Colonic mucosa (tissue), 4 donors: Measurements from ENCODE around the gene RS1. TPM values are rescaled to one million over a fixed set of nuclear protein-coding genes. Genes with fewer than 3 reads are reported as not detected.

Source experiments
- DNase-seq: peaks from one replicate; pipeline ENCODE4 v3.0.0-alpha.2; 2020
- H3K27ac ChIP-seq: fragments of 200-600 bp; one replicate; pipeline ENCODE4 v1.8.0; 2021
- H3K27me3 ChIP-seq: fragments of 200-600 bp; one replicate; pipeline ENCODE4 v1.8.0; 2021
- H3K36me3 ChIP-seq: fragments of 200-600 bp; one replicate; pipeline ENCODE4 v1.8.0; 2021
- H3K4me1 ChIP-seq: fragments of 200-600 bp; one replicate; pipeline ENCODE4 v1.8.0; 2021; ENCODE audit warnings: mild to moderate bottlenecking
- H3K4me3 ChIP-seq: fragments of 200-600 bp; one replicate; pipeline ENCODE4 v1.8.0; 2021
- H3K9ac ChIP-seq, 2 donors: one replicate each; pipeline ENCODE4 v1.7.0; 2013; ENCODE audit warnings: control low read depth in 2 of 2, low read depth in 2 of 2, low read length in 2 of 2
- H3K9me3 ChIP-seq: fragments of 200-600 bp; one replicate; pipeline ENCODE4 v1.8.0; 2021
- CTCF ChIP-seq: fragments of 200-600 bp; IDR thresholded peaks from one replicate; pipeline ENCODE4 v1.8.0; 2022; ENCODE audit warnings: antibody characterized with exemption, mild to moderate bottlenecking
- intact Hi-C: fragments of 100-400 bp; cut with DNase I; formaldehyde crosslinking; loops from one replicate; pipeline ENCODE4 v1.14.1; 2022
- total RNA-seq, 2 donors: library from RNA; stranded (reverse); fragmentation: NEBNext Ultra II Directional in 1 of 2; extraction: Animal tissue kit (Norgen Biotek cat#: 25700) in 1 of 2; gene quantifications; one replicate each; pipeline ENCODE4 v1.2.1, GENCODE V29; 2021
- donor health status: healthy.
- donor health status: DM: no; HTN: no; CAD: no.
- donor health status: DM: no; HTN: no; CAD: no.

Gene RS1
- total RNA-seq, 2 donors from 2014 or later: not detected

- Histone ChIP-seq H3K27me3 (no peaks in the 10 kb centered on the region), H3K36me3 (no peaks in the 10 kb centered on the region), H3K27ac (peak overlapping the region; percentile 28), H3K9ac (peak overlapping the region in 1 of 2 donors; percentile 7), H3K4me3 (no peak overlapping the region), H3K4me1 (no peaks in the 10 kb centered on the region), H3K9me3 (no peaks in the 10 kb centered on the region)
- intact Hi-C loops: no loop called here
- no peak for TF ChIP-seq CTCF
- peak; percentile 67 for DNase-seq
These were observed 54.5 kb downstream of the RS1 start for GRCh38 chrX:18617407-18617750.

DNA sequence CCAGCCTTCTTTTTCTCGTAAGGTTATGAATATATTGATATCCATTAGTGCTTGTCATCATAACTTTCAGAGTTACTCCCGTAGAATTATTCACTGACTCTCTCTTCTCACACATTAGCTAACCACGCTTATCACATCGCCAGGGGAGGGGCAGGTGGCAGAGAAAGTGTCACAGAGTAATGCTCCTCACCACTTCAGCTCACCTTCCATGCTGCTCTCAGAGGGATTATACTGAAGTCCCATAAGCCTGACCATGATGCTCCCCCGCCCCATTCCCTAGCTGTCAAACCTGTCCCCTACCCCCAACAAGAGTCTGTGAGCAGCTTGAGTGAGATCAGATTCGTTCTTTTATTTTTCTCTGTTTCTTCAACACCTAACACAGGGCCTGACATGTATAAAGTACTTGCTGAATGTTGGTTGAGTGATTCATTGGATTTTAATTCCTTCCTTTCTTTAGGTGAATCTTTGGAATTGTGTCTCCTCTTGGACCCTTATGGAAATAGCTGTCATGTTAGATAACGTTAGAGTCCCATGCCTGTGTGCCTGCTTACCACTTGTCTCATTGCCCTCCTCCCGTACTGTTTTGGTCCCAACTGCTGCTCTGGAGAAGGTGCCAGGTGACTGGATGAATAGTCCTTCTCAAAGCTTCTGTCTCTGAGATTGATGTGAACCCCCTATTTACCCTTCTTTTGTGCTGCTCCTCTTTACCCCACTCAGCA is 55.1 kb downstream of the RS1 start:
- no peak overlapping the region for H3K27ac ChIP-seq
- no peaks in the 10 kb centered on the region for H3K36me3 ChIP-seq
- intact Hi-C loops: no loop called here
- no peaks in the 10 kb centered on the region for H3K27me3 ChIP-seq
- H3K9me3 ChIP-seq: no peaks in the 10 kb centered on the region
- H3K9ac ChIP-seq: no peak overlapping the region
- no peak for TF ChIP-seq CTCF
- no peaks in the 10 kb centered on the region for H3K4me1 ChIP-seq
- H3K4me3 ChIP-seq: no peak overlapping the region
- DNase-seq: no peak

DNA sequence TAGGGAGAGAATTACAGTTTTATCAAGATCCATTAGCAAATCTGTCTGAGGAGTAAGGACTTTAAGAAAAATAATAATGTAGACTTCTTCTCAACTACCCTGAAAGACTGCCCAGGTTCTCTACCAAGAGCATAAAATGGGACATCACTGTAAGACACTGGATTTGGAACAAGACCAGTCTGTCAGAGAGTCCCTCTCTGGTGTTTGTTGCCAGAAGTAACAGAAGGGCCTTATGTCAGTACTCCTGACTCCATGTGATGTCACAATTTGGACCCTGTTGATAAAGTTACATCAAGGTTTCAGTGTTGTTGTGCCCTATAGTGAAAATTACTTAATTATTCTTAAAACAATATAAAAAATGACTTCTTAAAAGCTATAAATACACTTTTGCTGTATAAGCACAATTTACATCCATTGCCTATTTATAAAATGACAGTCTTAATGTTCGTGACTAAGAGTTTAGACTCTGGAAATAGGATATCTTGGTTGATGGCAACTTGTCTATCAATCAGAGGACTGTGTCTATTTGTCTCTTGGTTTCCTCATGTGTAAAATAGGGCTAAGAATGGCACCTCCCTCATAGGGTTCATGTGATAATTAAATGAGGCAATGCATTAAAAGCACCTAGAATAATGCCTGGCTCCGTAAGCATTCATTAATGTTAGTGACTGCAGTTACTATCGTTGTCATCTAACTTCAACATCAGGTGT is 57.8 kb downstream of the RS1 start:
- no peak for DNase-seq
- intact Hi-C loops: no loop called here
- no peaks in the 10 kb centered on the region for H3K9me3 ChIP-seq
- no peaks in the 10 kb centered on the region for H3K27me3 ChIP-seq
- H3K27ac ChIP-seq: no peak overlapping the region
- no peak overlapping the region for H3K4me3 ChIP-seq
- no peaks in the 10 kb centered on the region for H3K4me1 ChIP-seq
- no peak for TF ChIP-seq CTCF
- H3K9ac ChIP-seq: no peak overlapping the region
- H3K36me3 ChIP-seq: no peaks in the 10 kb centered on the region

- Histone ChIP-seq H3K36me3 (no peaks in the 10 kb centered on the region), H3K4me3 (no peak overlapping the region), H3K9ac (no peak overlapping the region), H3K27me3 (no peaks in the 10 kb centered on the region), H3K9me3 (no peaks in the 10 kb centered on the region), H3K27ac (no peak overlapping the region), H3K4me1 (no peaks in the 10 kb centered on the region)
- intact Hi-C loops: no loop called here
- no peak for DNase-seq
- no peak for TF ChIP-seq CTCF
These were observed 63.9 kb downstream of the RS1 start for GRCh38 chrX:18607966-18608365.

- Histone ChIP-seq H3K4me3 (no peak overlapping the region), H3K9me3 (no peaks in the 10 kb centered on the region), H3K9ac (no peak overlapping the region), H3K27ac (no peak overlapping the region), H3K36me3 (no peaks in the 10 kb centered on the region), H3K4me1 (no peaks in the 10 kb centered on the region), H3K27me3 (no peaks in the 10 kb centered on the region)
- TF ChIP-seq CTCF: no peak
- intact Hi-C loops: no loop called here
- no peak for DNase-seq
These were observed 73.5 kb downstream of the RS1 start for GRCh38 chrX:18598413-18598812.
